OCI-LY7 (cell line): ENCODE measurements around the gene BTC.

ENCODE experiments used
- EZH2phosphoT487 ChIP-seq: fragments of 200-600 bp; sonication (generic); IDR thresholded peaks from 2 replicates; pipeline ENCODE4 v1.6.1; 2018; ENCODE audit warnings: low read depth, borderline replicate concordance, mild to moderate bottlenecking, mixed run types, antibody characterized with exemption, low read length, moderate library complexity, mixed read lengths
- TF ChIP-seq, protein P1 (sequence below): fragments of 200-600 bp; sonication (generic); conservative IDR thresholded peaks from 2 replicates; pipeline ENCODE4 v1.5.1; 2014; ENCODE audit warnings: mild to moderate bottlenecking, antibody characterized with exemption, low read length, moderate library complexity, mixed read lengths

- TF ChIP-seq, protein P1, sequence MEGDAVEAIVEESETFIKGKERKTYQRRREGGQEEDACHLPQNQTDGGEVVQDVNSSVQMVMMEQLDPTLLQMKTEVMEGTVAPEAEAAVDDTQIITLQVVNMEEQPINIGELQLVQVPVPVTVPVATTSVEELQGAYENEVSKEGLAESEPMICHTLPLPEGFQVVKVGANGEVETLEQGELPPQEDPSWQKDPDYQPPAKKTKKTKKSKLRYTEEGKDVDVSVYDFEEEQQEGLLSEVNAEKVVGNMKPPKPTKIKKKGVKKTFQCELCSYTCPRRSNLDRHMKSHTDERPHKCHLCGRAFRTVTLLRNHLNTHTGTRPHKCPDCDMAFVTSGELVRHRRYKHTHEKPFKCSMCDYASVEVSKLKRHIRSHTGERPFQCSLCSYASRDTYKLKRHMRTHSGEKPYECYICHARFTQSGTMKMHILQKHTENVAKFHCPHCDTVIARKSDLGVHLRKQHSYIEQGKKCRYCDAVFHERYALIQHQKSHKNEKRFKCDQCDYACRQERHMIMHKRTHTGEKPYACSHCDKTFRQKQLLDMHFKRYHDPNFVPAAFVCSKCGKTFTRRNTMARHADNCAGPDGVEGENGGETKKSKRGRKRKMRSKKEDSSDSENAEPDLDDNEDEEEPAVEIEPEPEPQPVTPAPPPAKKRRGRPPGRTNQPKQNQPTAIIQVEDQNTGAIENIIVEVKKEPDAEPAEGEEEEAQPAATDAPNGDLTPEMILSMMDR = no peak
- TF ChIP-seq EZH2phosphoT487 = no peak
Observed at GRCh38 chr4:74734995-74735394, 59.3 kb downstream of the BTC start.
